Caco-2 (cell line): ENCODE measurements around the gene ARHGAP42. TPM values are rescaled to one million over a fixed set of nuclear protein-coding genes. Genes with fewer than 3 reads are reported as not detected.
"Not testable (repeated sequence)": the region's sequence is repeated elsewhere in the genome, so short reads cannot be mapped to it uniquely, and the experiment has no call there.

Experiments
- BruUV-seq: library from RNA; stranded (reverse); fragments of 400-500 nt; replicated peaks from 2 replicates; lab custom pipeline; 2021; lab: Mats Ljungman, UMichigan
- CTCF ChIA-PET: fragments of 300-600 bp; sonication (Branson Sonifier 250); formaldehyde crosslinking; loops from one replicate; lab custom pipeline; 2022; ENCODE audit warnings: antibody characterized with exemption; lab: Charles Lee
- POLR2A ChIA-PET: fragments of 300-600 bp; sonication (Branson Sonifier 250); formaldehyde crosslinking; loops from one replicate; lab custom pipeline; 2022; ENCODE audit warnings: antibody characterized with exemption; lab: Charles Lee
- DNase-seq, 2 experiments: peaks; one replicate each; pipeline versions ENCODE4 v3.0.0 to v3.0.0-alpha.2; 2020 to 2022
- H3K27me3 ChIP-seq: replicated peaks from 2 replicates; pipeline ENCODE4 v1.6.0; 2011; ENCODE audit warnings: low read length; ENCODE audit not compliant: control insufficient read depth, insufficient read depth
- H3K36me3 ChIP-seq: 2 replicates; pipeline ENCODE4 v1.5.1; 2011; ENCODE audit warnings: low read length; ENCODE audit not compliant: control insufficient read depth, insufficient read depth
- H3K4me1 ChIP-seq: fragments of 250-450 bp; sonication (Bioruptor Pico); 2 replicates; pipeline ENCODE4 v1.5.1; 2020; ENCODE audit warnings: mild to moderate bottlenecking
- H3K4me3 ChIP-seq: 2 replicates; pipeline ENCODE4 v1.5.1; 2011; ENCODE audit warnings: low read depth, mild to moderate bottlenecking, control low read depth, low read length
- H3K9me3 ChIP-seq: fragments of 250-450 bp; sonication (Bioruptor Pico); 2 replicates; pipeline ENCODE4 v1.5.1; 2020; ENCODE audit warnings: mild to moderate bottlenecking, moderate library complexity
- H3K27ac Mint-ChIP-seq: one replicate; pipeline ENCODE4 v1.8.0; 2022; ENCODE audit warnings: mixed read lengths; ENCODE audit not compliant: unreplicated experiment
- H3K27me3 Mint-ChIP-seq: one replicate; pipeline ENCODE4 v1.8.0; 2022; ENCODE audit warnings: mixed read lengths; ENCODE audit not compliant: insufficient read depth, unreplicated experiment
- H3K36me3 Mint-ChIP-seq: one replicate; pipeline ENCODE4 v1.8.0; 2022; ENCODE audit warnings: mild to moderate bottlenecking, mixed read lengths; ENCODE audit not compliant: insufficient read depth, unreplicated experiment
- H3K4me1 Mint-ChIP-seq: one replicate; pipeline ENCODE4 v1.8.0; 2022; ENCODE audit warnings: low read depth, mixed read lengths; ENCODE audit not compliant: unreplicated experiment
- H3K4me3 Mint-ChIP-seq: one replicate; pipeline ENCODE4 v1.8.0; 2022; ENCODE audit warnings: mild to moderate bottlenecking, moderate library complexity, mixed read lengths; ENCODE audit not compliant: unreplicated experiment
- H3K9me3 Mint-ChIP-seq: one replicate; pipeline ENCODE4 v1.8.0; 2022; ENCODE audit warnings: mixed read lengths; ENCODE audit not compliant: unreplicated experiment
- CTCF ChIP-seq, 2 experiments: fragments of 200-600 bp in 1 of 2; IDR thresholded peaks; 1 replicate in 1 of 2; 2 replicates in 1 of 2; pipeline versions ENCODE4 v1.5.1 to v1.8.0; 2011 to 2022; ENCODE audit warnings: antibody characterized with exemption in 1 of 2, control low read depth in 1 of 2, inconsistent platforms in 1 of 2, low read depth in 1 of 2, low read length in 1 of 2, mild to moderate bottlenecking in 1 of 2, moderate library complexity in 1 of 2; ENCODE audit not compliant: insufficient read depth in 1 of 2, severe bottlenecking in 1 of 2, unreplicated experiment in 1 of 2
- intact Hi-C: fragments of 100-400 bp; cut with micrococcal nuclease; formaldehyde crosslinking; loops from one replicate; pipeline ENCODE4 v1.10.0; 2022; ENCODE audit not compliant: unreplicated experiment
- total RNA-seq: library from RNA; stranded (reverse); gene quantifications from 2 replicates; pipeline ENCODE4 v1.2.3, GENCODE V29; 2022

ARHGAP42 gene
- total RNA-seq, 1 experiment from 2014 or later: 8.4 TPM

- CTCF ChIA-PET: no interaction called here
- H3K27ac Mint-ChIP-seq: no peak overlapping the region
- TF ChIP-seq CTCF (IDR thresholded peaks at IDR 0.05; ENCODE audit: insufficient read depth in 1 of 2, low read depth in 1 of 2, low read length in 1 of 2, severe bottlenecking in 1 of 2, unreplicated experiment in 1 of 2): no peak
- intact Hi-C loops: no loop called here
- peaks cover 27% of the 10 kb centered on the region for H3K9me3 Mint-ChIP-seq
- H3K9me3 ChIP-seq: peaks cover 11% of the 10 kb centered on the region
- H3K27me3 Mint-ChIP-seq: no peaks in the 10 kb centered on the region
- peaks cover 8% of the 10 kb centered on the region for H3K4me1 Mint-ChIP-seq
- H3K36me3 ChIP-seq: peaks cover 1% of the 10 kb centered on the region; the same call in 1 of the 2 replicates
- H3K27me3 ChIP-seq: no peaks in the 10 kb centered on the region
- no TSS peak for BruUV-seq
- H3K4me3 ChIP-seq: no peak overlapping the region
- H3K36me3 Mint-ChIP-seq: peaks cover 5% of the 10 kb centered on the region
- peaks cover 6% of the 10 kb centered on the region; the same call in 1 of the 2 replicates for H3K4me1 ChIP-seq
- POLR2A ChIA-PET: no interaction called here
- no peak overlapping the region for H3K4me3 Mint-ChIP-seq
- DNase-seq: no peak
Measured at GRCh38 chr11:100748153-100748552, 61.1 kb downstream of the ARHGAP42 start.

GRCh38 chr11:100749887-100750565 is 62.9 kb downstream of the ARHGAP42 start:
- H3K4me3 ChIP-seq, BruUV-seq, H3K36me3 ChIP-seq, H3K36me3 Mint-ChIP-seq, DNase-seq, CTCF ChIA-PET, H3K27me3 ChIP-seq, H3K27me3 Mint-ChIP-seq, POLR2A ChIA-PET, H3K4me3 Mint-ChIP-seq: not testable (repeated sequence)
- Mint-ChIP-seq H3K9me3 (peaks cover 27% of the 10 kb centered on the region), H3K27ac (peak overlapping the region; percentile 52), H3K4me1 (peaks cover 16% of the 10 kb centered on the region)
- peaks cover 16% of the 10 kb centered on the region for H3K4me1 ChIP-seq
- peaks cover 11% of the 10 kb centered on the region for H3K9me3 ChIP-seq
- intact Hi-C loops: loop anchor here (5.0 kb wide), 1 partner anchor 173 kb away; no protein-coding TSS in a partner anchor

- POLR2A ChIA-PET, CTCF ChIA-PET: not testable (repeated sequence)
- intact Hi-C loops: loop anchor here (5.0 kb wide), 1 partner anchor 173 kb away; no protein-coding TSS in a partner anchor
Measured at GRCh38 chr11:100750566-100750891, 63.4 kb downstream of the ARHGAP42 start.

More at GRCh38 chr11:100750566-100750891, 63.4 kb downstream of the ARHGAP42 start:
- not testable (repeated sequence) for H3K36me3 ChIP-seq, BruUV-seq, H3K4me3 Mint-ChIP-seq, H3K27ac Mint-ChIP-seq, H3K27me3 ChIP-seq, DNase-seq, H3K4me3 ChIP-seq, H3K36me3 Mint-ChIP-seq, H3K27me3 Mint-ChIP-seq
- Histone ChIP-seq H3K4me1 (peaks cover 16% of the 10 kb centered on the region), H3K9me3 (peaks cover 11% of the 10 kb centered on the region)
- H3K4me1 Mint-ChIP-seq: peaks cover 16% of the 10 kb centered on the region
- H3K9me3 Mint-ChIP-seq: peaks cover 27% of the 10 kb centered on the region
